Activated B cell treated with CpG ODN at 0.5 μM for 24 hours (primary cell): ENCODE data around the gene THUMPD2. TPM values are rescaled to one million over a fixed set of nuclear protein-coding genes. Genes with fewer than 3 reads are reported as not detected.

ENCODE experiments used
- ATAC-seq: fragments of 200-7000 bp; cut with Tn5 transposase; one replicate; pipeline ENCODE4 v1.10.0; 2021; ENCODE audit warnings: low read depth, mild to moderate bottlenecking, moderate library complexity
- CTCF ChIA-PET: fragments of 350-600 bp; sonication (Branson Sonifier 250); formaldehyde crosslinking; loops from one replicate; lab custom pipeline; 2021; ENCODE audit warnings: antibody characterized with exemption; lab: Charles Lee
- POLR2A ChIA-PET: fragments of 350-600 bp; sonication (Branson Sonifier 250); formaldehyde crosslinking; loops from one replicate; lab custom pipeline; 2021; ENCODE audit warnings: antibody characterized with exemption; lab: Charles Lee
- DNase-seq: peaks from one replicate; pipeline ENCODE4 v3.0.0; 2022
- H3K27ac Mint-ChIP-seq: one replicate; pipeline ENCODE4 v1.8.0; 2020; ENCODE audit warnings: mixed read lengths
- H3K27me3 Mint-ChIP-seq: one replicate; pipeline ENCODE4 v1.8.0; 2021; ENCODE audit warnings: mixed read lengths
- H3K36me3 Mint-ChIP-seq: one replicate; pipeline ENCODE4 v1.8.0; 2021; ENCODE audit warnings: low read depth, mixed read lengths
- H3K4me1 Mint-ChIP-seq: one replicate; pipeline ENCODE4 v1.8.0; 2021; ENCODE audit warnings: mixed read lengths
- H3K4me3 Mint-ChIP-seq: one replicate; pipeline ENCODE4 v1.8.0; 2020; ENCODE audit warnings: mild to moderate bottlenecking, mixed read lengths
- H3K9me3 Mint-ChIP-seq: one replicate; pipeline ENCODE4 v1.8.0; 2020; ENCODE audit warnings: mixed read lengths
- CTCF ChIP-seq: fragments of 200-600 bp; IDR thresholded peaks from one replicate; pipeline ENCODE4 v1.8.0; 2022; ENCODE audit warnings: antibody characterized with exemption, mild to moderate bottlenecking
- intact Hi-C: fragments of 100-400 bp; cut with micrococcal nuclease; formaldehyde crosslinking; loops from one replicate; pipeline ENCODE4 v1.15.1; 2024
- total RNA-seq: library from RNA; stranded (reverse); gene quantifications from 2 replicates; pipeline ENCODE4 v1.2.3, GENCODE V29; 2022

THUMPD2 gene
- total RNA-seq, 1 donor from 2014 or later: 13.2 TPM

DNA sequence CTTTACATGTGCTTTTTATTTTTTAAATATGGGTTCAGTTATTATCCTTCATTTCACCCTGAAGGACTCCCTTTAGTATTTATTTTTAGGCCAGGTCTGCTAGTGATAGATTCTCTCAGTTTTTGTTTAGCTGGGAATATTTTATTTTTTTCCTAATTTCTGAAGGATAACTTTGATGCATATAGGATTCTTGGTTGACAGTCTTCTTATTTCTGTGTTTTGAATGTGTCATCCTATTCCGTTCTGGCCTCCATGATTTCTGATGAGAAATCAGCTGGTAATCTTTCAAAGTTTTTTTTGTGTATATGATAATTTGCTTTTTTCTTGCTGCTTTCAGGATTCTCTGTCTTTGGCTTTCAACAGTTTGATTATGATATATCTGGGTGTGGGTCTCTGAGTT, 77.9 kb downstream of the THUMPD2 start:
- POLR2A ChIA-PET: no interaction called here
- no peaks in the 10 kb centered on the region for H3K4me1 Mint-ChIP-seq
- TF ChIP-seq CTCF: no peak

DNA sequence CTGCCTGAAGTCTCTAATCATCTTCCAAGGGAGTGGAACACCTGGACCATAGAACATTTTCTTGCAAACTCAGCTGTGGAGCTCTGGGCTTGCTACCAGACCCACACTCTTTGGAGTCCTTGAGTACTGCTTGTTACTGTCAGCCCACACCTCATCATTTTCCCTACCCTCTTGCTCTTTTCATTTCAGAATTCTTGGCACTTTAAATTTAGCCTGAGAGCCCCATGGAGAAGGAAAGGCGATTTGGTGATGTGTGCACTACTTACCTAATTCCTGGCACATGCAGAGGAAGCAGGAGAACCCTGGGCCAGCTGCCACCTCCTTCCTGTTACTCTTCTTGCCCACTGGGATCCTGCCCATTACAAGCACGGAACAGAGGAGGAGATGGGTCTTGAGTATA, 81.6 kb downstream of the THUMPD2 start:
- H3K27me3 Mint-ChIP-seq: peaks cover 11% of the 10 kb centered on the region
- DNase-seq (no peak), ATAC-seq (no peak)
- no peak overlapping the region for H3K27ac Mint-ChIP-seq
- no peaks in the 10 kb centered on the region for H3K4me1 Mint-ChIP-seq
- peaks cover 15% of the 10 kb centered on the region for H3K9me3 Mint-ChIP-seq
- TF ChIP-seq CTCF: no peak
- CTCF ChIA-PET: interaction anchor here (0.8 to 1.9 kb wide), 3 partner anchors 32 to 468 kb away, joined by 3 to 8 read pairs (median 6); no protein-coding TSS in a partner anchor
- POLR2A ChIA-PET: no interaction called here
- H3K4me3 Mint-ChIP-seq: no peak overlapping the region
- H3K36me3 Mint-ChIP-seq: peaks cover 6% of the 10 kb centered on the region
- intact Hi-C loops: no loop called here

More for the DNA sequence above, 77.9 kb downstream of the THUMPD2 start:
- Mint-ChIP-seq H3K27me3 (peaks cover 3% of the 10 kb centered on the region), H3K27ac (no peak overlapping the region), H3K4me3 (no peak overlapping the region), H3K9me3 (peaks cover 20% of the 10 kb centered on the region), H3K36me3 (peaks cover 6% of the 10 kb centered on the region)
- intact Hi-C loops: no loop called here
- ATAC-seq: no peak
- DNase-seq: no peak
- CTCF ChIA-PET: no interaction called here

DNA sequence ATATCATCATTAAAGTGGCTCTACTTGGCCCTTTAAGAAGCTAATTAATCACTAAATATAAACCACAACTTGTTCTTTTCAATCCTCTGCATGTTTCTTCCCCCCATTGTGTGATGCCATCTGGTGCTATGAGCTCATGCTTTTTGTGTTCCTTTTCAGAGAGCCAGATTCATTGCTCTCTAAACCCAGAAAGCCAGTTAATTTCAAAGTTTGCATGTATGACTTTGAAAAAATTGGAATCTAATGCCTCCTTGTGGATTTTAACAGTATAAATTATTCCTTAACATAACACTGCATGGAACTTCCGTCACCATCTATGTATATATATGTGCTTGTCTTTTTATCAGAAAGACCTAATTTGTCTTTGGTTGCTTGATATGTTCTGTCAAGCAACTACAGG, 82.2 kb downstream of the THUMPD2 start:
- TF ChIP-seq CTCF: no peak
- H3K4me3 Mint-ChIP-seq: no peak overlapping the region
- ChIA-PET CTCF (interaction anchor here (1.2 to 1.9 kb wide), 2 partner anchors 317 kb away, joined by 4 to 8 read pairs; no protein-coding TSS in a partner anchor), POLR2A (no interaction called here)
- no peak overlapping the region for H3K27ac Mint-ChIP-seq
- H3K36me3 Mint-ChIP-seq: peaks cover 6% of the 10 kb centered on the region
- H3K9me3 Mint-ChIP-seq: peaks cover 10% of the 10 kb centered on the region
- peaks cover 11% of the 10 kb centered on the region for H3K27me3 Mint-ChIP-seq
- H3K4me1 Mint-ChIP-seq: no peaks in the 10 kb centered on the region
- intact Hi-C loops: no loop called here
- no peak for ATAC-seq
- no peak for DNase-seq

- no peak for TF ChIP-seq CTCF
- no peaks in the 10 kb centered on the region for H3K4me1 Mint-ChIP-seq
- peaks cover 2% of the 10 kb centered on the region for H3K36me3 Mint-ChIP-seq
- DNase-seq: no peak
- POLR2A ChIA-PET: no interaction called here
- H3K9me3 Mint-ChIP-seq: peaks cover 7% of the 10 kb centered on the region
- H3K4me3 Mint-ChIP-seq: no peak overlapping the region
- no peak for ATAC-seq
- intact Hi-C loops: no loop called here
- no peak overlapping the region for H3K27ac Mint-ChIP-seq
- peaks cover 11% of the 10 kb centered on the region for H3K27me3 Mint-ChIP-seq
- CTCF ChIA-PET: interaction anchor here (1.2 kb wide), 1 partner anchor 316 kb away, joined by 4 read pairs; no protein-coding TSS in a partner anchor
These were observed 82.9 kb downstream of the THUMPD2 start for GRCh38 chr2:39696101-39696553.

- CTCF ChIA-PET: no interaction called here
These were observed 85.8 kb downstream of the THUMPD2 start for GRCh38 chr2:39693245-39693644.

More at GRCh38 chr2:39693245-39693644, 85.8 kb downstream of the THUMPD2 start:
- intact Hi-C loops: no loop called here
- Mint-ChIP-seq H3K27me3 (peaks cover 14% of the 10 kb centered on the region), H3K4me3 (no peak overlapping the region), H3K27ac (no peak overlapping the region), H3K36me3 (no peaks in the 10 kb centered on the region), H3K4me1 (no peaks in the 10 kb centered on the region), H3K9me3 (peaks cover 7% of the 10 kb centered on the region)
- DNase-seq: no peak
- ATAC-seq: no peak
- TF ChIP-seq CTCF: no peak
- POLR2A ChIA-PET: no interaction called here
